Activated B cell treated with CpG ODN at 0.5 μM for 24 hours (primary cell): ENCODE data around the gene CAMK2D. TPM values are rescaled to one million over a fixed set of nuclear protein-coding genes. Genes with fewer than 3 reads are reported as not detected.

Source experiments
- ATAC-seq: fragments of 200-7000 bp; cut with Tn5 transposase; one replicate; pipeline ENCODE4 v1.10.0; 2021; ENCODE audit warnings: low read depth, mild to moderate bottlenecking, moderate library complexity
- CTCF ChIA-PET: fragments of 350-600 bp; sonication (Branson Sonifier 250); formaldehyde crosslinking; loops from one replicate; lab custom pipeline; 2021; ENCODE audit warnings: antibody characterized with exemption; lab: Charles Lee
- POLR2A ChIA-PET: fragments of 350-600 bp; sonication (Branson Sonifier 250); formaldehyde crosslinking; loops from one replicate; lab custom pipeline; 2021; ENCODE audit warnings: antibody characterized with exemption; lab: Charles Lee
- DNase-seq: peaks from one replicate; pipeline ENCODE4 v3.0.0; 2022
- H3K27ac Mint-ChIP-seq: one replicate; pipeline ENCODE4 v1.8.0; 2020; ENCODE audit warnings: mixed read lengths
- H3K27me3 Mint-ChIP-seq: one replicate; pipeline ENCODE4 v1.8.0; 2021; ENCODE audit warnings: mixed read lengths
- H3K36me3 Mint-ChIP-seq: one replicate; pipeline ENCODE4 v1.8.0; 2021; ENCODE audit warnings: low read depth, mixed read lengths
- H3K4me1 Mint-ChIP-seq: one replicate; pipeline ENCODE4 v1.8.0; 2021; ENCODE audit warnings: mixed read lengths
- H3K4me3 Mint-ChIP-seq: one replicate; pipeline ENCODE4 v1.8.0; 2020; ENCODE audit warnings: mild to moderate bottlenecking, mixed read lengths
- H3K9me3 Mint-ChIP-seq: one replicate; pipeline ENCODE4 v1.8.0; 2020; ENCODE audit warnings: mixed read lengths
- CTCF ChIP-seq: fragments of 200-600 bp; IDR thresholded peaks from one replicate; pipeline ENCODE4 v1.8.0; 2022; ENCODE audit warnings: antibody characterized with exemption, mild to moderate bottlenecking
- intact Hi-C: fragments of 100-400 bp; cut with micrococcal nuclease; formaldehyde crosslinking; loops from one replicate; pipeline ENCODE4 v1.15.1; 2024
- total RNA-seq: library from RNA; stranded (reverse); gene quantifications from 2 replicates; pipeline ENCODE4 v1.2.3, GENCODE V29; 2022

CAMK2D gene
- total RNA-seq, 1 donor from 2014 or later, result 72.9 TPM

- ChIA-PET POLR2A (interaction anchor here (2.2 kb wide), 1 partner anchor 49 kb away, joined by 13 read pairs; no protein-coding TSS in a partner anchor), CTCF (no interaction called here)
- ATAC-seq (no peak), DNase-seq (no peak)
- peaks cover 15% of the 10 kb centered on the region for H3K36me3 Mint-ChIP-seq
- H3K27ac Mint-ChIP-seq, result peak overlapping the region; percentile 2
- no peaks in the 10 kb centered on the region for H3K27me3 Mint-ChIP-seq
- intact Hi-C loops, result no loop called here
- H3K4me3 Mint-ChIP-seq, result no peak overlapping the region
- H3K4me1 Mint-ChIP-seq, result peaks cover 64% of the 10 kb centered on the region
- TF ChIP-seq CTCF, result no peak
- H3K9me3 Mint-ChIP-seq, result no peaks in the 10 kb centered on the region
Measured at GRCh38 chr4:113613503-113613902, 148.0 kb downstream of the CAMK2D start.

- Mint-ChIP-seq H3K4me1 (peaks cover 84% of the 10 kb centered on the region), H3K4me3 (no peak overlapping the region), H3K27me3 (no peaks in the 10 kb centered on the region), H3K9me3 (peaks cover 1% of the 10 kb centered on the region), H3K27ac (no peak overlapping the region), H3K36me3 (peaks cover 42% of the 10 kb centered on the region)
- ChIA-PET CTCF (no interaction called here), POLR2A (interaction anchor here (0.7 kb wide), 1 partner anchor 9 kb away, joined by 3 read pairs; no protein-coding TSS in a partner anchor)
- no peak for DNase-seq
- no peak for ATAC-seq
- intact Hi-C loops, result no loop called here
- TF ChIP-seq CTCF, result no peak
Measured at GRCh38 chr4:113610537-113610936, 151.0 kb downstream of the CAMK2D start.

- TF ChIP-seq CTCF, result no peak
- intact Hi-C loops, result loop anchor here (1.0 to 2.0 kb wide), 3 partner anchors 8 to 15 kb away; no protein-coding TSS in a partner anchor
- Mint-ChIP-seq H3K27ac (peak overlapping the region; percentile 71), H3K4me3 (no peak overlapping the region), H3K27me3 (no peaks in the 10 kb centered on the region), H3K4me1 (peaks cover 70% of the 10 kb centered on the region), H3K9me3 (peaks cover 1% of the 10 kb centered on the region), H3K36me3 (peaks cover 48% of the 10 kb centered on the region)
- CTCF ChIA-PET, result no interaction called here
- DNase-seq (no peak), ATAC-seq (no peak)
- POLR2A ChIA-PET, result no interaction called here
Measured at GRCh38 chr4:113607998-113608397, 153.5 kb downstream of the CAMK2D start.

GRCh38 chr4:113607147-113607720 lies 154.3 kb downstream of the CAMK2D start:
- intact Hi-C loops, result no loop called here
- ATAC-seq (no peak), DNase-seq (no peak)
- POLR2A ChIA-PET, result interaction anchor here (0.7 kb wide), 1 partner anchor 12 kb away, joined by 3 read pairs; no protein-coding TSS in a partner anchor
- CTCF ChIA-PET, result no interaction called here
- no peak for TF ChIP-seq CTCF
- Mint-ChIP-seq H3K9me3 (peaks cover 1% of the 10 kb centered on the region), H3K4me3 (peak overlapping the region; percentile 21), H3K27me3 (no peaks in the 10 kb centered on the region), H3K36me3 (peaks cover 52% of the 10 kb centered on the region), H3K27ac (peak overlapping the region; percentile 71), H3K4me1 (peaks cover 72% of the 10 kb centered on the region)

GRCh38 chr4:113604955-113605354 lies 156.6 kb downstream of the CAMK2D start:
- TF ChIP-seq CTCF, result no peak
- intact Hi-C loops, result no loop called here
- ATAC-seq (no peak), DNase-seq (no peak)
- Mint-ChIP-seq H3K36me3 (peaks cover 54% of the 10 kb centered on the region), H3K9me3 (peaks cover 1% of the 10 kb centered on the region), H3K27ac (peak overlapping the region; percentile 72), H3K4me3 (no peak overlapping the region), H3K27me3 (no peaks in the 10 kb centered on the region), H3K4me1 (peaks cover 53% of the 10 kb centered on the region)
- CTCF ChIA-PET, result interaction anchor here (1.5 kb wide), 1 partner anchor 57 kb away, joined by 3 read pairs; no protein-coding TSS in a partner anchor
- POLR2A ChIA-PET, result interaction anchor here (0.9 to 1.3 kb wide), 2 partner anchors 11 to 21 kb away, joined by 3 to 4 read pairs; no protein-coding TSS in a partner anchor
